VCaP (cell line): Measurements from ENCODE around the gene LPCAT1.

Source experiments
- H3K27ac ChIP-seq: fragments of 450-650 bp; 2 replicates; pipeline ENCODE4 v1.5.1; 2017
- TF ChIP-seq, protein P1 (sequence below): fragments of 450-650 bp; conservative IDR thresholded peaks from 2 replicates; pipeline ENCODE4 v1.5.1; 2017; ENCODE audit warnings: mild to moderate bottlenecking, moderate library complexity

The LPCAT1 gene

DNA sequence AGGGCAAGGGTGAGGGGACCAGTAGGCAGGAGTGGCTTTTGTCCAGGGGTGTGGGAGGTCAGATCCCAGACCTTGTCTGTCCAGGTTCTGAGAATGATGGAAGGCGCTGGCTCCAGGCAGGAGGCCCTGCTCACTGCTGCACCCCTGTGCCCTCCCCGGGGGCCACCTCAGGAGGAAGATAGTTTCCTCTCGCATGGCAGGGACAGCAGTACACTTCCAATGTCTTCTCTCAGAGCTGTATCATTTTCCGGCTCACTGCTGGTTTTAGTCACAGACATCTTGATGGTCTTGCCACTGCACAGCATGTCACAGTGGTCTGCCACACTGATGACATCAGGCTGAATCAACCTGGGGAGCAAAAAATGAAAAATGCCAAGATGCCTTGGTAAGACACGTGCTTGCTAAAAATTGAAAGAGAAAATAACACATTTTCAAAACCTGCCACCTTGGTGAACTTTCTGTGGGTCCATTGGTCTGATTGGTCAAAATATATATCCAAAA is 75.2 kb downstream of the LPCAT1 start:
- no peak overlapping the region for H3K27ac ChIP-seq

DNA sequence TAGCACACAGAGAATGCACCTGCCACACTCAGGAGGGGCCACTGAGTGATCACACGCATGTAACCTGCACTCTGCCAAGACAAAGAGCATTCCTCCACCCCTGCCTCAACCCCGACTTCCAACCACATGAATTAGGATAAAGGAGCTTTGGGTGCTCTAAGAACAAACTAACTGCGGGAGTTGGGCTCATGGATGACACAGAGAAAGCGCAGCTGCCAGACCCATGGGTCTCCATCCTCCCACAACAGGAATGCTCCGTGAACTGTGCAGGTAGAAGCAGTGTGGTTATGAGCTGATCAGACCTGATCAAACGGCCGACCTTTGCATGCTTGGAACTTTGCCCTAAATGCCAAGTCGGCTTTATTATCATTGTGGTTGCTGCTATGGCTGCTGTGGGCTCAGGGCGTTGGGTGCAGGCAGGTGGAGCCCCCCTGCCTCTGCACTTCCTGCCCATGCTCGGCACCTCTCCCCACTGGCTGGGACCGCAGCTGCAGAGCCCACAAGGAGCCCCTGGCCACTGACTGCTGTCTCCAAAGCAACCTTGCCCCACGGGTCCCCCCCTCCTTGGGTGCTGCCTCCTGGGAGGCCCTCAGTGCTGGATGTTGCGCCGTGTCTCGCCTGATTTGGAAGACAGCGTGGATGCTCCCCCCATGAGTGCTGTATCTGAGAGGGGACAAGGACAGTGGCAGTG is 75.9 kb downstream of the LPCAT1 start:
- TF ChIP-seq, protein P1, sequence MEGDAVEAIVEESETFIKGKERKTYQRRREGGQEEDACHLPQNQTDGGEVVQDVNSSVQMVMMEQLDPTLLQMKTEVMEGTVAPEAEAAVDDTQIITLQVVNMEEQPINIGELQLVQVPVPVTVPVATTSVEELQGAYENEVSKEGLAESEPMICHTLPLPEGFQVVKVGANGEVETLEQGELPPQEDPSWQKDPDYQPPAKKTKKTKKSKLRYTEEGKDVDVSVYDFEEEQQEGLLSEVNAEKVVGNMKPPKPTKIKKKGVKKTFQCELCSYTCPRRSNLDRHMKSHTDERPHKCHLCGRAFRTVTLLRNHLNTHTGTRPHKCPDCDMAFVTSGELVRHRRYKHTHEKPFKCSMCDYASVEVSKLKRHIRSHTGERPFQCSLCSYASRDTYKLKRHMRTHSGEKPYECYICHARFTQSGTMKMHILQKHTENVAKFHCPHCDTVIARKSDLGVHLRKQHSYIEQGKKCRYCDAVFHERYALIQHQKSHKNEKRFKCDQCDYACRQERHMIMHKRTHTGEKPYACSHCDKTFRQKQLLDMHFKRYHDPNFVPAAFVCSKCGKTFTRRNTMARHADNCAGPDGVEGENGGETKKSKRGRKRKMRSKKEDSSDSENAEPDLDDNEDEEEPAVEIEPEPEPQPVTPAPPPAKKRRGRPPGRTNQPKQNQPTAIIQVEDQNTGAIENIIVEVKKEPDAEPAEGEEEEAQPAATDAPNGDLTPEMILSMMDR, result no peak
- H3K27ac ChIP-seq, result no peak overlapping the region

More for the DNA sequence above, 75.2 kb downstream of the LPCAT1 start:
- TF ChIP-seq, protein P1, result no peak

DNA sequence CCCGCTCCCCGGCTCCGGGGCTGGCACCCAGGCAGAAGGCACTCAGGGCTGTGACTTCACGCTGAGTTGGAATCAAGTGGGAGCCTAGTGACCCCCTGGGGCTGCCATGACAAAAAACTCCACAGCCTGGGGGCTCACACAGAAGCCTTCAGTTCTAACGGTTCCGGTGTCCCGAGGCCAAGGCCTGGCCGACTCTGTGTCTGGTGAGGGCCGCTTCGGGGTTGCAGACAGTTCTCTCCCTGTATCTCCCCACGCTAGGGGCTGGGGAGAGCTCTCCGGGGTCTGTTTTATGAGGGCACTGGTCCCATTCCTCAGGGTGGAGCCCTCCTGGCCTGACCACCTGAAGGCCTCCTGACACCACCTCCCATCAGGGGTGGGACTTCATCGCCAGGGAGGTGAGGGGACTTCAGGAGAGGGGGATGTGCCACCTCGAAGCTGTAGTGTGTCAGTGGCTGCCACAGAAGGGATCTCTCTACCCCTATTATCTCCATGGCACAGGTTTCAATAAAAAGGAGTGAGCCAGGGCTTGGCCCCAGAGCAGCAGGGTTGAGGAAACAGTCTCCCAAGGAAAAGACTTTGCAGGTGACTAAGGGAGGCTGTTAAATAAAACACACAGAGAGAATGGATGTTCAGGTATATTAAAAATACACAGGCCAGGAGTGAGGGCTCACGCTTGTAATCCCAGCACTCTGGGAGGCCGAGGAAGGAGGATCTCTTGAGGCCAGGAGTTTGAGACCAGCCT is 77.0 kb downstream of the LPCAT1 start:
- H3K27ac ChIP-seq, result no peak overlapping the region
- TF ChIP-seq, protein P1, result no peak

DNA sequence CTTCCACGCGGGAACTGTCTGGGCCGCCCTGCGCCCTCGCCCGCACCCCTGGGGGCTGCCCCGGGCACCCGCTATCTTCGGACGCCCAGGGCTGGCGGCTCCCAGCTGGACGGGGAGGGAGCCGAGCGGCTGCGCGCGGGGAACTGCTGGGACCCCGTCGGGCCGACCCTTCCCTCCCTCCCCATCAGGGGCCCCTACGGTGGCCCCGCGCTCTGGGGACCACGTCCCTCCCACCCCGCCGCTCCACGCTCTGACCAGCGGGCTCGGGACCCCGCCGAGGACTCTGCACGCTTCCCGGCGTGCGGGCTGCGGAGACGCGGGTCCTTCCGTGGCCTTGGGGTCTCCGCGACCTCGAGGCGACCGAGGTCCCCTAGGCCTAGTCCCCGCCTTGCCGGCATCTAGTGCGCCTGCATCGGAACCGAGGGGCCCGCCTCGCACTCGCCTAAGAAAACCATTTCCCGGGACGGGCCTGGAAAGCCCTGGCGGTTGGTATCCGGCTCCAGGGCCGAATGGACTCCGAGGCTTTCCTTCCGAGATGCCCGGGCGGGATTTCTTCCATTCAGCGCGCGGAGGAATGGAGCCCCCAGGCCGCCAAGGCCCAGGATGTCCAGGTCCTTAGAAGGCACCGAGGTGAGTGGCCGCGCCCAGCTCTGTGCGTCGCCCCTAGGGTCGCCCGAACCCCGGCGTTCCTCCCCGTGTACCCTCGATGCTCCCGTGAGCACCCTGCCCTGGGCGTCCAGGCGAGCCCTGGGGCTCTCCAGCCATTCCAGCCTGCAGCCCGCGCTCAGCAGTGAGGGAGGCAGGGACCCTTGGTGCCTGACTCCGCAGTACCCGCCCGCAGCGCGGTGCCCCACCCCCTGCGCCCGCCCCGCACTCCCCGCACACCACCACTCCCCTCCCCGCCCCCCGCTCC is 77.8 kb downstream of the LPCAT1 start:
- TF ChIP-seq, protein P1, result no peak
- H3K27ac ChIP-seq, result no peak overlapping the region

DNA sequence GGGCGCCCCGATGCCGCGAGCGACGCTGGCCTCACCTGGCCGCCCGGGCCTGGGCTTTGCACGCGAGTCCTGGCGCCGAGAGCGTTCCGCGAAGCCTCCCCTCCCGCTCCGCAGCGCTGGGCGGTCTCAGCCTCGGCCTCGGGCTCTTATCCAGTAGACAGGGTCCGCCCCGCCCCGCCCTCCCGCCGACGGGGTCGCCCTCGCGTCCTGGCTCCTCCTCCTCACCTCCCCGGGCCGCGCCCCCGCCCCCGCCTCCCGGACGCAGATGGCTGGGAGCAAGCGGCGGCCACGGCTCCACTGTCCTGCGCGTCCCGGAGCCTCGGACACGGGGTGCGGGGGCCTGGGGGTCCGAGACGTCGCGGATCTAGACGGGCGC is 78.5 kb downstream of the LPCAT1 start, which contains the start of gene SLC6A3:
SLC6A3 (minus strand) TSS at position 128 of the 376 bp plus-strand sequence. CDS start 2,243 bp downstream, outside the sequence.
- H3K27ac ChIP-seq, result no peak within 1 kb of the TSS
- TF ChIP-seq, protein P1, result no peak

DNA sequence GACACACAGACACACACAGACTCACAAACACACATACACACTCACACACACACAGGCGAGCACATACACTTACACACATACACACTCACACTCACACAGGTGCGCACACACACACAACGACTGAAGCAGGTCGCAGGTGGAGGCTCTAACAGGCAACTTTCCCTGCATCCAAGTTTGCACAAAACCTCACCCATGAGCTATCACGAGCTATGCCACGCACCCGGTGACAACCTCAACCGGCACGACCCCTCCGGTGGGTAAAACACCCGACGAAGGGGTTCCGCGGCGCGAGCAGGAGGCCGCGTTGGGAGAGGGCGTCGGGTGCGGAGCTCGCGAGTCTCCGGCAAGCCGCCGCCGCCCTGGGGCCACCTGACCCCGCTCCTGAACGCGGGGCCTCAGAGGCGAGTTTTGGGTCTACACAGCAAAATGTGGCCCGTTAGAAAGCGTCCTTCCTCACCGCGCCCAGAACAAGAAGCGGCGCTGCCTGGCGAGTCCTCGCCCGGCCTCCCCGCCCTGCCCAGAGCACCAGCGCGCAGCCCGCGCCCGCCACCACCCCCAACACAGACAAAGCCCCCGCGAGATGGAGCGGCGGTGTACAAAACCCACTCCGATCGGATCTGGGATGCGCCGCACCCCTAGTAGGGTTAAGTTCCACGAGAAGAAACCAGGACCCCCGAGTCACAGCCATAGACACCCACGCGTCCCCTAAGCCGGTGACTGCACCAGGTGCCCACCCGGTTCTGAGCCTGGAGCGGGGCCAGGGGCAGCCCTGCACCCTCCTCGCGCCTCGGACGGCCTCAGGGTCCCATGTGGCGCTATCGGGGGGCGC is 79.2 kb downstream of the LPCAT1 start:
- H3K27ac ChIP-seq, result no peak overlapping the region
- TF ChIP-seq, protein P1, result no peak
